PFSK-1 (cell line): ENCODE results near the gene RNF112.

Source experiments
- FOXP2 ChIP-seq: optimal IDR thresholded peaks from 2 replicates; pipeline ENCODE3; 2011; ENCODE audit warnings: borderline replicate concordance, control low read depth, inconsistent platforms; ENCODE audit not compliant: insufficient read depth; ENCODE audit errors: extremely low read length, extremely low read depth
- POLR2AphosphoS5 ChIP-seq: IDR thresholded peaks from 2 replicates; pipeline ENCODE4 v1.6.1; 2012; ENCODE audit warnings: low read depth, mild to moderate bottlenecking, control low read depth, low read length, moderate library complexity
- SIN3A ChIP-seq: IDR thresholded peaks from 2 replicates; pipeline ENCODE4 v1.6.1; 2012; ENCODE audit warnings: mild to moderate bottlenecking, low read length, moderate library complexity, borderline replicate concordance; ENCODE audit not compliant: insufficient read depth
- TAF1 ChIP-seq: IDR thresholded peaks from 2 replicates; pipeline ENCODE4 v1.6.1; 2012; ENCODE audit warnings: low read length, control low read depth, borderline replicate concordance; ENCODE audit not compliant: insufficient read depth
- TF ChIP-seq, protein P1 (sequence below), 2 experiments: IDR thresholded peaks; 2 replicates each; pipeline versions ENCODE4 v1.6.1 to v1.8.0; 2011 to 2012; ENCODE audit warnings: low read depth in 2 of 2, low read length in 2 of 2, control low read depth in 1 of 2, inconsistent platforms in 1 of 2, mild to moderate bottlenecking in 1 of 2, moderate library complexity in 1 of 2; ENCODE audit not compliant: insufficient read depth in 1 of 2

Gene RNF112

GRCh38 chr17:19418251-19418992 lies 7.4 kb downstream of the RNF112 start:
- TF ChIP-seq POLR2AphosphoS5 (no peak), TAF1 (no peak), SIN3A (no peak), FOXP2 (no peak)
- TF ChIP-seq, protein P1, sequence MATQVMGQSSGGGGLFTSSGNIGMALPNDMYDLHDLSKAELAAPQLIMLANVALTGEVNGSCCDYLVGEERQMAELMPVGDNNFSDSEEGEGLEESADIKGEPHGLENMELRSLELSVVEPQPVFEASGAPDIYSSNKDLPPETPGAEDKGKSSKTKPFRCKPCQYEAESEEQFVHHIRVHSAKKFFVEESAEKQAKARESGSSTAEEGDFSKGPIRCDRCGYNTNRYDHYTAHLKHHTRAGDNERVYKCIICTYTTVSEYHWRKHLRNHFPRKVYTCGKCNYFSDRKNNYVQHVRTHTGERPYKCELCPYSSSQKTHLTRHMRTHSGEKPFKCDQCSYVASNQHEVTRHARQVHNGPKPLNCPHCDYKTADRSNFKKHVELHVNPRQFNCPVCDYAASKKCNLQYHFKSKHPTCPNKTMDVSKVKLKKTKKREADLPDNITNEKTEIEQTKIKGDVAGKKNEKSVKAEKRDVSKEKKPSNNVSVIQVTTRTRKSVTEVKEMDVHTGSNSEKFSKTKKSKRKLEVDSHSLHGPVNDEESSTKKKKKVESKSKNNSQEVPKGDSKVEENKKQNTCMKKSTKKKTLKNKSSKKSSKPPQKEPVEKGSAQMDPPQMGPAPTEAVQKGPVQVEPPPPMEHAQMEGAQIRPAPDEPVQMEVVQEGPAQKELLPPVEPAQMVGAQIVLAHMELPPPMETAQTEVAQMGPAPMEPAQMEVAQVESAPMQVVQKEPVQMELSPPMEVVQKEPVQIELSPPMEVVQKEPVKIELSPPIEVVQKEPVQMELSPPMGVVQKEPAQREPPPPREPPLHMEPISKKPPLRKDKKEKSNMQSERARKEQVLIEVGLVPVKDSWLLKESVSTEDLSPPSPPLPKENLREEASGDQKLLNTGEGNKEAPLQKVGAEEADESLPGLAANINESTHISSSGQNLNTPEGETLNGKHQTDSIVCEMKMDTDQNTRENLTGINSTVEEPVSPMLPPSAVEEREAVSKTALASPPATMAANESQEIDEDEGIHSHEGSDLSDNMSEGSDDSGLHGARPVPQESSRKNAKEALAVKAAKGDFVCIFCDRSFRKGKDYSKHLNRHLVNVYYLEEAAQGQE (IDR thresholded peaks at IDR 0.05; ENCODE audit: insufficient read depth in 1 of 2, low read depth in 2 of 2, low read length in 2 of 2), result no peak

DNA sequence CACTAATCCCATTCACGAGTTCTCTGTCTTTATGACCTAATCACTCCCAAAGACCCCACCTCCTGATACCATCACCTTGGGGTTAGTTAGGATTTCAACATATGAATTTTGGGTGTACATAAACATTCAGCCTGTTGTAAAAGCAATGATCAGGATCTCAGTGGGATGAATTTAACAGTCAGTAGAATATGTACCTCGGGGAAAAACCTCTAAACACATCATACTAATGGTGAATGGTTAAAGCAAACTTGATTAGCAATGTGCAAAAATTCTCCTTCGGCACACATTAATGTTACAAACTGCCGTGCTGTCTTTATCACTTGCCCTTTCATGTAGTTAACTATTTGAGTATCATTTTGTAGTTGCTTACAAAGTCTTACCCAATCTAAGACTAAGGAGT lies 10.2 kb downstream of the RNF112 start:
- TF ChIP-seq POLR2AphosphoS5, result no peak
- TF ChIP-seq, protein P1 (IDR thresholded peaks at IDR 0.05; ENCODE audit: insufficient read depth in 1 of 2, low read depth in 2 of 2, low read length in 2 of 2), result no peak
- no peak for TF ChIP-seq SIN3A
- no peak for TF ChIP-seq FOXP2
- no peak for TF ChIP-seq TAF1

GRCh38 chr17:19421926-19422325 lies 10.9 kb downstream of the RNF112 start:
- TF ChIP-seq FOXP2 (no peak), SIN3A (no peak), TAF1 (no peak), POLR2AphosphoS5 (no peak)
- TF ChIP-seq, protein P1 (IDR thresholded peaks at IDR 0.05; ENCODE audit: insufficient read depth in 1 of 2, low read depth in 2 of 2, low read length in 2 of 2), result no peak

GRCh38 chr17:19424934-19425868 lies 14.2 kb downstream of the RNF112 start:
- TF ChIP-seq SIN3A, result no peak
- TF ChIP-seq FOXP2, result no peak
- TF ChIP-seq TAF1, result no peak
- TF ChIP-seq POLR2AphosphoS5, result no peak
- TF ChIP-seq, protein P1 (IDR thresholded peaks at IDR 0.05; ENCODE audit: insufficient read depth in 1 of 2, low read depth in 2 of 2, low read length in 2 of 2), result no peak
